NCI-H187 treated with DMSO at 0.1 percent for 48 hours (cell line): ENCODE results near the gene RFWD3.
A peak's percentile ranks its signal among the peaks of the same experiment; 100 is the strongest.
"Not testable (repeated sequence)": the region's sequence is repeated elsewhere in the genome, so short reads cannot be mapped to it uniquely, and the experiment has no call there.

Experiments
- DNase-seq: peaks from one replicate; lab custom pipeline; 2025; lab: John Stamatoyannopoulos, UW

RFWD3 gene

GRCh38 chr16:74666425-74667254, at the start of gene RFWD3:
RFWD3 (minus strand) TSS chr16:74666877; CDS start chr16:74661449, 5,428 bp downstream.
- DNase-seq = peak; percentile 78

- DNase-seq = no peak
Measured at GRCh38 chr16:74716355-74716754, 49.7 kb upstream of the RFWD3 start.

- no peak for DNase-seq
Measured at GRCh38 chr16:74713876-74714275, 47.2 kb upstream of the RFWD3 start.

- no peak for DNase-seq
Measured at GRCh38 chr16:74713325-74713724, 46.6 kb upstream of the RFWD3 start.

GRCh38 chr16:74711938-74712337, 45.3 kb upstream of the RFWD3 start:
- no peak for DNase-seq

GRCh38 chr16:74710401-74710800, 43.7 kb upstream of the RFWD3 start:
- no peak for DNase-seq

GRCh38 chr16:74709441-74709877, 42.8 kb upstream of the RFWD3 start:
- peak; percentile 29 for DNase-seq

- no peak for DNase-seq
Measured at GRCh38 chr16:74700438-74701225, 34.0 kb upstream of the RFWD3 start, which contains the start of gene MLKL. MLKL (minus strand) TSS chr16:74700862; CDS start chr16:74695757, 5,105 bp downstream.

- no peak for DNase-seq
Measured at GRCh38 chr16:74700116-74700437, 33.4 kb upstream of the RFWD3 start.

- no peak for DNase-seq
Measured at GRCh38 chr16:74699666-74700065, 33.0 kb upstream of the RFWD3 start.

- no peak for DNase-seq
Measured at GRCh38 chr16:74698222-74698621, 31.5 kb upstream of the RFWD3 start.

- peak; percentile 55 for DNase-seq
Measured at GRCh38 chr16:74695450-74696422, 29.1 kb upstream of the RFWD3 start.

GRCh38 chr16:74691093-74691855, 24.6 kb upstream of the RFWD3 start:
- no peak for DNase-seq

- DNase-seq = no peak
Measured at GRCh38 chr16:74682556-74682955, 15.9 kb upstream of the RFWD3 start.

- DNase-seq = no peak
Measured at GRCh38 chr16:74680681-74681080, 14.0 kb upstream of the RFWD3 start.

- no peak for DNase-seq
Measured at GRCh38 chr16:74679983-74680382, 13.3 kb upstream of the RFWD3 start.

- DNase-seq = no peak
Measured at GRCh38 chr16:74677868-74678267, 11.2 kb upstream of the RFWD3 start.

GRCh38 chr16:74673876-74674275, 7.2 kb upstream of the RFWD3 start:
- DNase-seq = no peak

- not testable (repeated sequence) for DNase-seq
Measured at GRCh38 chr16:74668877-74669276, 2.2 kb upstream of the RFWD3 start.

- DNase-seq = no peak
Measured at GRCh38 chr16:74667255-74667700, 601 bp upstream of the RFWD3 start.

GRCh38 chr16:74666010-74666421, 661 bp downstream of the RFWD3 start:
- no peak for DNase-seq
